WTC11 (cell line): ENCODE measurements around the gene HSD17B3. TPM values are rescaled to one million over a fixed set of nuclear protein-coding genes. Genes with fewer than 3 reads are reported as not detected.

ENCODE experiments used
- ATAC-seq: fragments of 200-7000 bp; cut with Tn5 transposase; 2 replicates; pipeline ENCODE4 v1.10.0; 2021; ENCODE audit warnings: mild to moderate bottlenecking, moderate library complexity
- CTCF ChIA-PET: fragments of 300-600 bp; sonication (Branson Sonifier 250); formaldehyde crosslinking; loops from one replicate; lab custom pipeline; 2021; ENCODE audit warnings: antibody characterized with exemption; lab: Charles Lee
- POLR2A ChIA-PET: fragments of 350-600 bp; sonication (Branson Sonifier 250); formaldehyde crosslinking; loops from one replicate; lab custom pipeline; 2021; ENCODE audit warnings: antibody characterized with exemption; lab: Charles Lee
- DNase-seq: peaks from one replicate; pipeline ENCODE4 v3.0.0; 2021; ENCODE audit warnings: low spot score
- H3K27ac Mint-ChIP-seq: 2 replicates; pipeline ENCODE4 v1.8.0; 2021; ENCODE audit warnings: mixed read lengths
- H3K27me3 Mint-ChIP-seq: 2 replicates; pipeline ENCODE4 v1.8.0; 2021; ENCODE audit warnings: low read depth, mild to moderate bottlenecking, moderate library complexity, mixed read lengths
- H3K36me3 Mint-ChIP-seq: 2 replicates; pipeline ENCODE4 v1.8.0; 2021; ENCODE audit warnings: mixed read lengths
- H3K4me1 Mint-ChIP-seq: 2 replicates; pipeline ENCODE4 v1.8.0; 2022; ENCODE audit warnings: mixed read lengths
- H3K4me3 Mint-ChIP-seq: 2 replicates; pipeline ENCODE4 v1.8.0; 2021; ENCODE audit warnings: mild to moderate bottlenecking, moderate library complexity, mixed read lengths
- H3K9me3 Mint-ChIP-seq: 2 replicates; pipeline ENCODE4 v1.8.0; 2021; ENCODE audit warnings: mixed read lengths
- AFF4 ChIP-seq: sonication (generic); formaldehyde crosslinking; IDR thresholded peaks from 2 replicates; pipeline ENCODE4 v1.8.1; 2023; ENCODE audit warnings: mild to moderate bottlenecking, missing genetic modification reagents, borderline replicate concordance
- ARID4B ChIP-seq: sonication (generic); formaldehyde crosslinking; IDR thresholded peaks from 2 replicates; pipeline ENCODE4 v1.8.0; 2023; ENCODE audit warnings: missing genetic modification reagents, mild to moderate bottlenecking, borderline replicate concordance
- ATF3 ChIP-seq: sonication (generic); formaldehyde crosslinking; conservative IDR thresholded peaks from 2 replicates; pipeline ENCODE4 v1.8.1; 2022; ENCODE audit warnings: mild to moderate bottlenecking, missing genetic modification reagents
- CBFB ChIP-seq: sonication (generic); formaldehyde crosslinking; IDR thresholded peaks from 2 replicates; pipeline ENCODE4 v1.8.1; 2022; ENCODE audit warnings: mild to moderate bottlenecking, low read depth, missing genetic modification reagents
- ELF4 ChIP-seq: sonication (generic); formaldehyde crosslinking; IDR thresholded peaks from 2 replicates; pipeline ENCODE4 v1.8.1; 2022; ENCODE audit warnings: low read depth, mild to moderate bottlenecking, moderate library complexity, missing genetic modification reagents
- ESRRA ChIP-seq: sonication (generic); formaldehyde crosslinking; IDR thresholded peaks from 2 replicates; pipeline ENCODE4 v1.8.1; 2022; ENCODE audit warnings: mild to moderate bottlenecking, missing genetic modification reagents, borderline replicate concordance
- HMGA2 ChIP-seq: fragments of 250-450 bp; sonication (Bioruptor Pico); IDR thresholded peaks from 2 replicates; pipeline ENCODE4 v1.4.0; 2021; ENCODE audit warnings: mild to moderate bottlenecking, moderate library complexity
- IRF1 ChIP-seq: sonication (generic); formaldehyde crosslinking; IDR thresholded peaks from 2 replicates; pipeline ENCODE4 v1.8.0; 2023; ENCODE audit warnings: missing genetic modification reagents
- KAT7 ChIP-seq: sonication (generic); formaldehyde crosslinking; IDR thresholded peaks from 2 replicates; pipeline ENCODE4 v1.8.1; 2023; ENCODE audit warnings: missing genetic modification reagents, mild to moderate bottlenecking, borderline replicate concordance
- NFYB ChIP-seq: sonication (generic); formaldehyde crosslinking; conservative IDR thresholded peaks from 2 replicates; pipeline ENCODE4 v1.8.0; 2022; ENCODE audit warnings: low read depth, missing genetic modification reagents
- NR2C2 ChIP-seq: sonication (generic); formaldehyde crosslinking; IDR thresholded peaks from 2 replicates; pipeline ENCODE4 v1.8.0; 2022; ENCODE audit warnings: mild to moderate bottlenecking, missing genetic modification reagents
- SMAD4 ChIP-seq: sonication (generic); formaldehyde crosslinking; IDR thresholded peaks from 2 replicates; pipeline ENCODE4 v1.8.0; 2022; ENCODE audit warnings: mild to moderate bottlenecking, missing genetic modification reagents
- SOX15 ChIP-seq: fragments of 250-450 bp; sonication (Bioruptor Pico); IDR thresholded peaks from 2 replicates; pipeline ENCODE4 v1.9.0; 2021; ENCODE audit warnings: mild to moderate bottlenecking
- STAT6 ChIP-seq: sonication (generic); formaldehyde crosslinking; conservative IDR thresholded peaks from 2 replicates; pipeline ENCODE4 v1.8.1; 2023; ENCODE audit warnings: mild to moderate bottlenecking, low read depth, missing genetic modification reagents, moderate library complexity
- TEAD4 ChIP-seq: sonication (generic); formaldehyde crosslinking; IDR thresholded peaks from 2 replicates; pipeline ENCODE4 v1.8.0; 2022; ENCODE audit warnings: mild to moderate bottlenecking, missing genetic modification reagents
- ZBTB21 ChIP-seq: sonication (generic); formaldehyde crosslinking; IDR thresholded peaks from 2 replicates; pipeline ENCODE4 v1.8.1; 2023; ENCODE audit warnings: mild to moderate bottlenecking, missing genetic modification reagents, borderline replicate concordance
- ZMAT4 ChIP-seq: fragments of 250-450 bp; sonication (Bioruptor Pico); IDR thresholded peaks from 2 replicates; pipeline ENCODE4 v1.9.0; 2021; ENCODE audit warnings: mild to moderate bottlenecking
- ZNF121 ChIP-seq: sonication (generic); formaldehyde crosslinking; IDR thresholded peaks from 2 replicates; pipeline ENCODE4 v1.8.0; 2023; ENCODE audit warnings: missing genetic modification reagents
- ZNF232 ChIP-seq: sonication (generic); formaldehyde crosslinking; IDR thresholded peaks from 2 replicates; pipeline ENCODE4 v1.8.0; 2022; ENCODE audit warnings: mild to moderate bottlenecking, missing genetic modification reagents
- total RNA-seq: library from RNA; stranded (reverse); gene quantifications from 3 replicates; pipeline ENCODE4 v1.2.3, GENCODE V29; 2021

Gene HSD17B3
- total RNA-seq, 1 experiment from 2014 or later: not detected

- CTCF ChIA-PET: interaction anchor here (1.1 to 1.3 kb wide), 3 partner anchors 89 to 346 kb away, joined by 4 to 5 read pairs (median 4); no protein-coding TSS in a partner anchor
- Mint-ChIP-seq H3K9me3 (no peaks in the 10 kb centered on the region), H3K4me3 (no peak overlapping the region), H3K36me3 (no peaks in the 10 kb centered on the region), H3K27me3 (no peaks in the 10 kb centered on the region), H3K4me1 (peaks cover 18% of the 10 kb centered on the region), H3K27ac (no peak overlapping the region)
- peak; percentile 64 for ATAC-seq
- POLR2A ChIA-PET: no interaction called here
- no peak for DNase-seq
- TF ChIP-seq CBFB (CRISPR knock-in tag): no peak
- TF ChIP-seq ZNF232: no peak
- TF ChIP-seq SOX15 (CRISPR knock-in tag): no peak
- no peak for TF ChIP-seq ELF4
Observed at GRCh38 chr9:96320749-96321280, 18.8 kb upstream of the HSD17B3 start.

GRCh38 chr9:96318921-96319565 lies 17.1 kb upstream of the HSD17B3 start:
- ATAC-seq (no peak), DNase-seq (no peak)
- H3K4me1 Mint-ChIP-seq: peaks cover 18% of the 10 kb centered on the region
- peaks cover 8% of the 10 kb centered on the region for H3K9me3 Mint-ChIP-seq
- CTCF ChIA-PET: interaction anchor here (3.7 kb wide), 1 partner anchor 75 kb away, joined by 35 read pairs; no protein-coding TSS in a partner anchor
- no peak overlapping the region for H3K27ac Mint-ChIP-seq
- H3K27me3 Mint-ChIP-seq: no peaks in the 10 kb centered on the region
- no peak overlapping the region for H3K4me3 Mint-ChIP-seq
- H3K36me3 Mint-ChIP-seq: peaks cover 8% of the 10 kb centered on the region
- POLR2A ChIA-PET: no interaction called here
- TF ChIP-seq TEAD4 (CRISPR knock-in tag): no peak
- no peak for TF ChIP-seq ARID4B (CRISPR knock-in tag)
- no peak for TF ChIP-seq ATF3 (CRISPR knock-in tag)
- TF ChIP-seq NFYB (CRISPR knock-in tag): no peak
- no peak for TF ChIP-seq IRF1
- no peak for TF ChIP-seq STAT6 (CRISPR knock-in tag)
- TF ChIP-seq SMAD4 (CRISPR knock-in tag): no peak
- TF ChIP-seq ZNF121 (CRISPR knock-in tag): no peak
- no peak for TF ChIP-seq ESRRA
- no peak for TF ChIP-seq ZMAT4 (CRISPR knock-in tag)
- TF ChIP-seq AFF4 (CRISPR knock-in tag): no peak
- no peak for TF ChIP-seq KAT7 (CRISPR knock-in tag)
- TF ChIP-seq HMGA2: no peak
- TF ChIP-seq CBFB (CRISPR knock-in tag): no peak
- no peak for TF ChIP-seq ZBTB21
- no peak for TF ChIP-seq NR2C2 (CRISPR knock-in tag)
